CD4-positive, alpha-beta T cell (primary cell): ENCODE measurements around the gene JAK1. TPM values are rescaled to one million over a fixed set of nuclear protein-coding genes. Genes with fewer than 3 reads are reported as not detected.

ENCODE experiments used
- ATAC-seq: fragments of 200-7000 bp; cut with Tn5 transposase; one replicate; pipeline ENCODE4 v1.10.0; 2022; ENCODE audit warnings: mild to moderate bottlenecking; ENCODE audit not compliant: poor library complexity
- CTCF ChIA-PET: fragments of 350-600 bp; sonication (Branson Sonifier 250); formaldehyde crosslinking; loops from one replicate; lab custom pipeline; 2021; ENCODE audit warnings: antibody characterized with exemption, inconsistent platforms; lab: Charles Lee
- POLR2A ChIA-PET: fragments of 350-600 bp; sonication (Branson Sonifier 250); formaldehyde crosslinking; loops from one replicate; lab custom pipeline; 2021; ENCODE audit warnings: antibody characterized with exemption, inconsistent platforms; lab: Charles Lee
- DNase-seq, 14 experiments: peaks; one replicate each; pipeline ENCODE4 v3.0.0-alpha.2; 2013 to 2020; ENCODE audit warnings: mixed read lengths in 2 of 14
- H3K27ac ChIP-seq, 2 donors: one replicate each; pipeline versions ENCODE4 v1.5.1 to v1.7.0; 2013; ENCODE audit warnings: low read length in 2 of 2, low read depth in 1 of 2, mild to moderate bottlenecking in 1 of 2
- H3K27me3 ChIP-seq, 2 experiments: 1 replicate in 1 of 2; 2 replicates in 1 of 2; pipeline versions ENCODE4 v1.6.1 to v1.7.0; 2013; ENCODE audit warnings: low read length in 2 of 2, control low read depth in 1 of 2, mild to moderate bottlenecking in 1 of 2, moderate library complexity in 1 of 2; ENCODE audit not compliant: insufficient read depth in 2 of 2, control insufficient read depth in 1 of 2
- H3K36me3 ChIP-seq: one replicate; pipeline ENCODE4 v1.6.1; 2013; ENCODE audit warnings: low read length, control low read depth; ENCODE audit not compliant: insufficient read depth
- H3K4me1 ChIP-seq: one replicate; pipeline ENCODE4 v1.6.1; 2013; ENCODE audit warnings: low read length, control low read depth; ENCODE audit not compliant: insufficient read depth
- H3K4me3 ChIP-seq: one replicate; pipeline ENCODE4 v1.5.1; 2013; ENCODE audit warnings: mild to moderate bottlenecking, low read length, moderate library complexity
- H3K9me3 ChIP-seq, 2 experiments: 1 replicate in 1 of 2; 2 replicates in 1 of 2; pipeline versions ENCODE4 v1.6.1 to v1.7.0; 2013; ENCODE audit warnings: low read length in 2 of 2, mild to moderate bottlenecking in 2 of 2, control low read depth in 1 of 2, moderate library complexity in 1 of 2; ENCODE audit not compliant: control insufficient read depth in 1 of 2, insufficient read depth in 1 of 2
- H3K27ac Mint-ChIP-seq: one replicate; pipeline ENCODE4 v1.8.0; 2020; ENCODE audit warnings: mixed read lengths
- H3K27me3 Mint-ChIP-seq: one replicate; pipeline ENCODE4 v1.8.0; 2021; ENCODE audit warnings: mixed read lengths
- H3K36me3 Mint-ChIP-seq: one replicate; pipeline ENCODE4 v1.8.0; 2021; ENCODE audit warnings: low read depth, mixed read lengths
- H3K4me1 Mint-ChIP-seq: one replicate; pipeline ENCODE4 v1.8.0; 2021; ENCODE audit warnings: low read depth, mixed read lengths
- H3K4me3 Mint-ChIP-seq: one replicate; pipeline ENCODE4 v1.8.0; 2020; ENCODE audit warnings: mild to moderate bottlenecking, mixed read lengths
- H3K9me3 Mint-ChIP-seq: one replicate; pipeline ENCODE4 v1.8.0; 2020; ENCODE audit warnings: mixed read lengths
- intact Hi-C, 2 experiments: fragments of 100-400 bp; cut with DNase I in 1 of 2; cut with micrococcal nuclease in 1 of 2; formaldehyde crosslinking; loops; one replicate each; pipeline versions ENCODE4 v1.15.1 to v1.9.0; 2023 to 2025; cut with DNase I, micrococcal nuclease
- total RNA-seq, 174 experiments: library from RNA in 2 of 174; stranded (reverse) in 2 of 174; gene quantifications; one replicate each; pipeline ENCODE4 v1.2.3 and lab custom pipeline; 2021 to 2026
- TF ChIP-seq, protein P1 (sequence below): fragments of 200-600 bp; IDR thresholded peaks from one replicate; pipeline ENCODE4 v1.8.0; 2022; ENCODE audit warnings: antibody characterized with exemption, mild to moderate bottlenecking

Gene JAK1
- total RNA-seq, 2 experiments from 2014 or later: 240 to 252 TPM

DNA sequence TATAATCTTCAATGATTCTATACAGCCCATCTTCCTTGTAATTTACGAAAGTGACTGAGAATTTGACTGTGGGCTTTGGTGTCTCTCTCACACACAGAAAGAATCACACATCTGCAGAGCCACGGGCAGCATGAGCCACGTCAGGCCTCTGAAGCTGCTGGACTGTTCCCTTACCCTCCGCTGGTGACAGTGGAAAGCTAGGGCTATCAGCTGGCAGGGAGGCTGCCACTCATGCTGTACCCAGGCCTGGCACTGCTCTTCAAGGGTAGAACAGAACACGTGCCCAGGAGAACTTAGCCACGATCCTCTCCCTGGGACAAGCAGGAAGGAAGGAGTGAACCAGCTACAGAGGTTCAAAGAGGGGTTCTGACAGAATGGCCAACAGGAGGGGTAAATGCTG lies 90.7 kb downstream of the JAK1 start:
- peak overlapping the region in 1 of 2 donors; percentile 11 for H3K27ac ChIP-seq
- peaks cover 81% of the 10 kb centered on the region for H3K4me1 Mint-ChIP-seq
- TF ChIP-seq, protein P1, sequence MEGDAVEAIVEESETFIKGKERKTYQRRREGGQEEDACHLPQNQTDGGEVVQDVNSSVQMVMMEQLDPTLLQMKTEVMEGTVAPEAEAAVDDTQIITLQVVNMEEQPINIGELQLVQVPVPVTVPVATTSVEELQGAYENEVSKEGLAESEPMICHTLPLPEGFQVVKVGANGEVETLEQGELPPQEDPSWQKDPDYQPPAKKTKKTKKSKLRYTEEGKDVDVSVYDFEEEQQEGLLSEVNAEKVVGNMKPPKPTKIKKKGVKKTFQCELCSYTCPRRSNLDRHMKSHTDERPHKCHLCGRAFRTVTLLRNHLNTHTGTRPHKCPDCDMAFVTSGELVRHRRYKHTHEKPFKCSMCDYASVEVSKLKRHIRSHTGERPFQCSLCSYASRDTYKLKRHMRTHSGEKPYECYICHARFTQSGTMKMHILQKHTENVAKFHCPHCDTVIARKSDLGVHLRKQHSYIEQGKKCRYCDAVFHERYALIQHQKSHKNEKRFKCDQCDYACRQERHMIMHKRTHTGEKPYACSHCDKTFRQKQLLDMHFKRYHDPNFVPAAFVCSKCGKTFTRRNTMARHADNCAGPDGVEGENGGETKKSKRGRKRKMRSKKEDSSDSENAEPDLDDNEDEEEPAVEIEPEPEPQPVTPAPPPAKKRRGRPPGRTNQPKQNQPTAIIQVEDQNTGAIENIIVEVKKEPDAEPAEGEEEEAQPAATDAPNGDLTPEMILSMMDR: no peak
- ATAC-seq: no peak
- POLR2A ChIA-PET: interaction anchor here (2.7 to 5.2 kb wide), 2 partner anchors 12 to 90 kb away, joined by 9 to 58 read pairs; partner anchors contain the start of gene JAK1
- peaks cover 77% of the 10 kb centered on the region for H3K36me3 ChIP-seq
- peak overlapping the region; percentile 82 for H3K27ac Mint-ChIP-seq
- no peaks in the 10 kb centered on the region for H3K27me3 ChIP-seq
- intact Hi-C loops: loop anchor here (2.0 to 10.0 kb wide), 6 partner anchors 47 to 542 kb away; no protein-coding TSS in a partner anchor
- H3K9me3 Mint-ChIP-seq: no peaks in the 10 kb centered on the region
- H3K36me3 Mint-ChIP-seq: peaks cover 95% of the 10 kb centered on the region
- no peak overlapping the region for H3K4me3 Mint-ChIP-seq
- DNase-seq: no peak
- H3K27me3 Mint-ChIP-seq: no peaks in the 10 kb centered on the region
- H3K9me3 ChIP-seq: no peaks in the 10 kb centered on the region
- CTCF ChIA-PET: interaction anchor here (1.9 kb wide), 1 partner anchor 200 kb away, joined by 5 read pairs; no protein-coding TSS in a partner anchor
- peaks cover 33% of the 10 kb centered on the region for H3K4me1 ChIP-seq
- H3K4me3 ChIP-seq: no peak overlapping the region

DNA sequence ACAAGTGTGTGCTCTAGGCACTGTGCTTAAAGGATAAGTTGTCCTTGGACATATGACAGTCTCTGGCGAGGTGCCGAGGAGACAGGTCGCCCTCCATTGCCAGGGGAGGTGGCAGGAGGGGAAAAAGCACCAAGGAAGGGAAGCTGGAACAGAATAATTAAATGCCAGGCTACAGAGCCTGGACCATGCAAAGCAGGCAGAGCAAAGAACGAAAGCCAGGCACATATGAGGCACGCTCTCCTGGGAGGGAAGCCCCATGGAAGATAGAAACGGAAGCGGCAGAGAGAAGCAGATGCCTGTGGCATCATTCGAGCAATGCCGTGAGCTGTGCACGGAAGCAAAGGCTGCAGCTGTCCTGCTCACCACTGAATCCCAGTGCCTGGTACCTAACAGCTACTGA lies 91.2 kb downstream of the JAK1 start:
- Mint-ChIP-seq H3K4me3 (peak overlapping the region; percentile 42), H3K27ac (peak overlapping the region; percentile 82), H3K4me1 (peaks cover 76% of the 10 kb centered on the region), H3K36me3 (peaks cover 95% of the 10 kb centered on the region), H3K27me3 (no peaks in the 10 kb centered on the region), H3K9me3 (no peaks in the 10 kb centered on the region)
- ChIA-PET POLR2A (interaction anchor here (1.2 to 5.2 kb wide), 2 partner anchors 74 to 90 kb away, joined by 3 to 58 read pairs; partner anchors contain the start of gene JAK1), CTCF (interaction anchor here (0.5 to 1.9 kb wide), 2 partner anchors 15 to 200 kb away, joined by 3 to 5 read pairs; no protein-coding TSS in a partner anchor)
- H3K4me1 ChIP-seq: peaks cover 33% of the 10 kb centered on the region
- DNase-seq: no peak
- H3K27ac ChIP-seq: no peak overlapping the region
- TF ChIP-seq, protein P1: no peak
- H3K9me3 ChIP-seq: no peaks in the 10 kb centered on the region
- H3K36me3 ChIP-seq: peaks cover 82% of the 10 kb centered on the region
- no peak for ATAC-seq
- H3K4me3 ChIP-seq: no peak overlapping the region
- intact Hi-C loops: loop anchor here (5.0 to 10.0 kb wide), 5 partner anchors 47 to 542 kb away; no protein-coding TSS in a partner anchor
- H3K27me3 ChIP-seq: no peaks in the 10 kb centered on the region

DNA sequence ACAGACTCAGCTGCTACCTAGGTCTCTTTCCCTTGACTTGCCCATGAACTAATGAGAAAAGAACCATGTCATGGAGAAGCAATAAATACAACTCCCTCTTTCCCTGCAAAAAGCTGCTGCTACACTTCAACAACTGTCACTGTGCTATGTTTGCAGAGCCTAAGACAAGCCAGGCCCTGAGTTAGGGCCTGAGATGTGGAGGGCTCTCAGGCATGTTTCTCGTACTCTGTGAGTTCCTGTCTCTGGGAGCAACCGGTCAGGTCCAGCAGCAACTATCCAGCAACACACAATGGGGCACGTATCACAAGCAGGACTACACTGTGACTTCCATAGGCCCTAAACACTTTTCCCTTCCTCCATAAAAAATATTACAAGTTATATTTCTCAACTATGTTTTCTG lies 91.7 kb downstream of the JAK1 start:
- peaks cover 73% of the 10 kb centered on the region for H3K4me1 Mint-ChIP-seq
- ChIA-PET CTCF (interaction anchor here (0.5 to 1.9 kb wide), 2 partner anchors 15 to 201 kb away, joined by 3 to 5 read pairs; no protein-coding TSS in a partner anchor), POLR2A (interaction anchor here (1.2 to 5.2 kb wide), 3 partner anchors 62 to 91 kb away, joined by 3 to 58 read pairs (median 3); partner anchors contain the start of gene JAK1)
- Histone ChIP-seq H3K9me3 (no peaks in the 10 kb centered on the region), H3K4me1 (peaks cover 33% of the 10 kb centered on the region), H3K36me3 (peaks cover 82% of the 10 kb centered on the region), H3K27ac (no peak overlapping the region), H3K4me3 (no peak overlapping the region), H3K27me3 (no peaks in the 10 kb centered on the region)
- peak overlapping the region; percentile 82 for H3K27ac Mint-ChIP-seq
- no peaks in the 10 kb centered on the region for H3K9me3 Mint-ChIP-seq
- no peak for DNase-seq
- intact Hi-C loops: loop anchor here (5.0 to 10.0 kb wide), 5 partner anchors 48 to 543 kb away; no protein-coding TSS in a partner anchor
- H3K27me3 Mint-ChIP-seq: no peaks in the 10 kb centered on the region
- ATAC-seq: no peak
- TF ChIP-seq, protein P1: no peak
- H3K36me3 Mint-ChIP-seq: peaks cover 95% of the 10 kb centered on the region
- H3K4me3 Mint-ChIP-seq: no peak overlapping the region
